CD4-positive, alpha-beta memory T cell (primary cell): Measurements from ENCODE around the gene CIT. TPM values are rescaled to one million over a fixed set of nuclear protein-coding genes. Genes with fewer than 3 reads are reported as not detected.

ENCODE experiments used
- CTCF ChIA-PET: fragments of 350-600 bp; sonication (Branson Sonifier 250); formaldehyde crosslinking; loops from one replicate; lab custom pipeline; 2021; ENCODE audit warnings: inconsistent platforms; ENCODE audit not compliant: partially characterized antibody; lab: Charles Lee
- POLR2A ChIA-PET: fragments of 350-600 bp; sonication (Branson Sonifier 250); formaldehyde crosslinking; loops from one replicate; lab custom pipeline; 2021; ENCODE audit not compliant: partially characterized antibody; lab: Charles Lee
- DNase-seq, 5 donors: peaks; one replicate each; pipeline versions ENCODE4 v3.0.0 to v3.0.0-alpha.2; 2020 to 2022; ENCODE audit warnings: mixed read lengths in 1 of 5
- H3K27ac ChIP-seq: one replicate; pipeline ENCODE4 v1.7.0; 2013; ENCODE audit warnings: low read depth, low read length
- H3K27me3 ChIP-seq: 2 replicates; pipeline ENCODE4 v1.7.0; 2013; ENCODE audit warnings: mild to moderate bottlenecking, low read length, moderate library complexity; ENCODE audit not compliant: insufficient read depth
- H3K36me3 ChIP-seq: 2 replicates; pipeline ENCODE4 v1.7.0; 2013; ENCODE audit warnings: mild to moderate bottlenecking, low read length, moderate library complexity; ENCODE audit not compliant: insufficient read depth
- H3K4me1 ChIP-seq: 2 replicates; pipeline ENCODE4 v1.7.0; 2013; ENCODE audit warnings: mild to moderate bottlenecking, low read length, moderate library complexity; ENCODE audit not compliant: insufficient read depth
- H3K4me3 ChIP-seq, 2 donors: one replicate each; pipeline ENCODE4 v1.7.0; 2013; ENCODE audit warnings: low read length in 2 of 2, mild to moderate bottlenecking in 1 of 2
- H3K9me3 ChIP-seq, 2 donors: one replicate each; pipeline ENCODE4 v1.7.0; 2013; ENCODE audit warnings: low read length in 2 of 2, control low read depth in 1 of 2; ENCODE audit not compliant: control insufficient read depth in 1 of 2
- H3K27ac Mint-ChIP-seq, 7 donors: one replicate each; pipeline ENCODE4 v1.8.0; 2020 to 2021; ENCODE audit warnings: mixed read lengths in 7 of 7, mild to moderate bottlenecking in 6 of 7, inconsistent platforms in 3 of 7, moderate library complexity in 3 of 7
- H3K27me3 Mint-ChIP-seq, 2 donors: one replicate each; pipeline ENCODE4 v1.8.0; 2020 to 2021; ENCODE audit warnings: mixed read lengths in 2 of 2
- H3K36me3 Mint-ChIP-seq, 2 donors: one replicate each; pipeline ENCODE4 v1.8.0; 2020 to 2021; ENCODE audit warnings: mixed read lengths in 2 of 2, inconsistent platforms in 1 of 2, mild to moderate bottlenecking in 1 of 2
- H3K4me1 Mint-ChIP-seq, 4 donors: one replicate each; pipeline ENCODE4 v1.8.0; 2020 to 2021; ENCODE audit warnings: mixed read lengths in 4 of 4, mild to moderate bottlenecking in 1 of 4
- H3K4me3 Mint-ChIP-seq, 8 donors: one replicate each; pipeline ENCODE4 v1.8.0; 2020 to 2021; ENCODE audit warnings: mixed read lengths in 8 of 8, mild to moderate bottlenecking in 7 of 8, moderate library complexity in 6 of 8, inconsistent platforms in 3 of 8
- H3K9me3 Mint-ChIP-seq, 8 donors: one replicate each; pipeline ENCODE4 v1.8.0; 2020 to 2021; ENCODE audit warnings: mixed read lengths in 8 of 8, mild to moderate bottlenecking in 5 of 8, inconsistent platforms in 3 of 8, moderate library complexity in 1 of 8
- intact Hi-C: fragments of 100-400 bp; cut with micrococcal nuclease; formaldehyde crosslinking; loops from one replicate; pipeline ENCODE4 v1.15.1; 2023
- polyA plus RNA-seq, 2 donors: library from polyadenylated mRNA; unstranded; fragments of 300-500 nt; fragmentation: Illumina TruSeq; gene quantifications; one replicate each; pipeline ENCODE4 v1.2.3, GENCODE V29; 2021
- total RNA-seq, 2 experiments: library from RNA; stranded (reverse); gene quantifications; one replicate each; pipeline ENCODE4 v1.2.3, GENCODE V29; 2021

CIT gene
- total and polyA plus RNA-seq, 4 experiments from 2014 or later = 1.0 to 3.5 (median 1.6) TPM; not detected in 1

- no peaks in the 10 kb centered on the region for H3K9me3 ChIP-seq
- no peaks in the 10 kb centered on the region for H3K4me1 ChIP-seq
- no peaks in the 10 kb centered on the region for H3K27me3 ChIP-seq
- ChIA-PET CTCF (no interaction called here), POLR2A (no interaction called here)
- H3K36me3 Mint-ChIP-seq = no peaks in the 10 kb centered on the region
- intact Hi-C loops = no loop called here
- no peaks in the 10 kb centered on the region for H3K9me3 Mint-ChIP-seq
- H3K27ac Mint-ChIP-seq = no peak overlapping the region
- H3K4me3 ChIP-seq = no peak overlapping the region
- no peak overlapping the region for H3K4me3 Mint-ChIP-seq
- no peak overlapping the region for H3K27ac ChIP-seq
- no peaks in the 10 kb centered on the region for H3K36me3 ChIP-seq
- DNase-seq = no peak
- peaks cover 0 to 1% (median under 1%) of the 10 kb centered on the region in 4 donors for H3K4me1 Mint-ChIP-seq
- no peaks in the 10 kb centered on the region for H3K27me3 Mint-ChIP-seq
These were observed 148.7 kb downstream of the CIT start for GRCh38 chr12:119728444-119728745.

- no peak overlapping the region for H3K4me3 Mint-ChIP-seq
- no peak overlapping the region for H3K4me3 ChIP-seq
- H3K27me3 Mint-ChIP-seq = no peaks in the 10 kb centered on the region
- ChIA-PET CTCF (no interaction called here), POLR2A (no interaction called here)
- no peaks in the 10 kb centered on the region for H3K36me3 Mint-ChIP-seq
- H3K27me3 ChIP-seq = no peaks in the 10 kb centered on the region
- intact Hi-C loops = no loop called here
- no peak overlapping the region for H3K27ac ChIP-seq
- DNase-seq = no peak
- no peaks in the 10 kb centered on the region for H3K9me3 ChIP-seq
- peak overlapping the region in 1 of 7 donors; percentile 60 for H3K27ac Mint-ChIP-seq
- no peaks in the 10 kb centered on the region for H3K9me3 Mint-ChIP-seq
- no peaks in the 10 kb centered on the region for H3K36me3 ChIP-seq
- H3K4me1 ChIP-seq = no peaks in the 10 kb centered on the region
- H3K4me1 Mint-ChIP-seq = peaks cover 0 to 1% (median under 1%) of the 10 kb centered on the region in 4 donors
These were observed 149.3 kb downstream of the CIT start for GRCh38 chr12:119727600-119728443.

GRCh38 chr12:119725523-119725922, 151.6 kb downstream of the CIT start:
- Mint-ChIP-seq H3K36me3 (no peaks in the 10 kb centered on the region), H3K27me3 (no peaks in the 10 kb centered on the region)
- H3K36me3 ChIP-seq = no peaks in the 10 kb centered on the region

GRCh38 chr12:119721306-119721705, 155.8 kb downstream of the CIT start:
- POLR2A ChIA-PET = no interaction called here
- Mint-ChIP-seq H3K27me3 (no peaks in the 10 kb centered on the region), H3K4me1 (no peaks in the 10 kb centered on the region), H3K36me3 (no peaks in the 10 kb centered on the region), H3K27ac (no peak overlapping the region), H3K4me3 (no peak overlapping the region), H3K9me3 (no peaks in the 10 kb centered on the region)
- H3K27ac ChIP-seq = no peak overlapping the region
- H3K9me3 ChIP-seq = no peaks in the 10 kb centered on the region
- no peak for DNase-seq
- no peaks in the 10 kb centered on the region for H3K4me1 ChIP-seq
- no peaks in the 10 kb centered on the region for H3K27me3 ChIP-seq
- intact Hi-C loops = no loop called here
- no peaks in the 10 kb centered on the region for H3K36me3 ChIP-seq
- no peak overlapping the region for H3K4me3 ChIP-seq
- CTCF ChIA-PET = no interaction called here

More at GRCh38 chr12:119725523-119725922, 151.6 kb downstream of the CIT start:
- H3K27me3 ChIP-seq = no peaks in the 10 kb centered on the region
- Mint-ChIP-seq H3K27ac (no peak overlapping the region), H3K4me1 (no peaks in the 10 kb centered on the region), H3K4me3 (no peak overlapping the region), H3K9me3 (no peaks in the 10 kb centered on the region)
- no peak overlapping the region for H3K4me3 ChIP-seq
- no peak for DNase-seq
- no peaks in the 10 kb centered on the region for H3K4me1 ChIP-seq
- no peaks in the 10 kb centered on the region for H3K9me3 ChIP-seq
- intact Hi-C loops = no loop called here
- ChIA-PET POLR2A (no interaction called here), CTCF (no interaction called here)
- no peak overlapping the region for H3K27ac ChIP-seq

- Mint-ChIP-seq H3K4me1 (no peaks in the 10 kb centered on the region), H3K9me3 (no peaks in the 10 kb centered on the region), H3K4me3 (no peak overlapping the region), H3K27me3 (no peaks in the 10 kb centered on the region), H3K36me3 (no peaks in the 10 kb centered on the region), H3K27ac (no peak overlapping the region)
- ChIA-PET POLR2A (no interaction called here), CTCF (no interaction called here)
- intact Hi-C loops = no loop called here
- H3K27me3 ChIP-seq = no peaks in the 10 kb centered on the region
- no peaks in the 10 kb centered on the region for H3K9me3 ChIP-seq
- no peaks in the 10 kb centered on the region for H3K36me3 ChIP-seq
- no peaks in the 10 kb centered on the region for H3K4me1 ChIP-seq
- H3K4me3 ChIP-seq = no peak overlapping the region
- no peak for DNase-seq
- H3K27ac ChIP-seq = no peak overlapping the region
These were observed 156.8 kb downstream of the CIT start for GRCh38 chr12:119720349-119720748.

GRCh38 chr12:119718141-119718540, 159.0 kb downstream of the CIT start:
- peaks cover 0 to 2% (median 0%) of the 10 kb centered on the region in 8 donors for H3K9me3 Mint-ChIP-seq
- H3K4me3 Mint-ChIP-seq = no peak overlapping the region
- H3K4me1 ChIP-seq = no peaks in the 10 kb centered on the region
- H3K36me3 ChIP-seq = no peaks in the 10 kb centered on the region
- no peak overlapping the region for H3K4me3 ChIP-seq
- intact Hi-C loops = no loop called here
- POLR2A ChIA-PET = no interaction called here
- CTCF ChIA-PET = no interaction called here
- H3K27ac Mint-ChIP-seq = no peak overlapping the region
- DNase-seq = no peak
- no peaks in the 10 kb centered on the region for H3K4me1 Mint-ChIP-seq
- no peaks in the 10 kb centered on the region for H3K27me3 Mint-ChIP-seq
- H3K9me3 ChIP-seq = no peaks in the 10 kb centered on the region
- peaks cover 0 to 3% of the 10 kb centered on the region in 2 donors for H3K36me3 Mint-ChIP-seq
- no peak overlapping the region for H3K27ac ChIP-seq
- no peaks in the 10 kb centered on the region for H3K27me3 ChIP-seq

GRCh38 chr12:119715268-119715620, 161.9 kb downstream of the CIT start:
- Histone ChIP-seq H3K4me1 (no peaks in the 10 kb centered on the region), H3K36me3 (no peaks in the 10 kb centered on the region), H3K27ac (no peak overlapping the region), H3K4me3 (no peak overlapping the region), H3K9me3 (no peaks in the 10 kb centered on the region), H3K27me3 (no peaks in the 10 kb centered on the region)
- no peak overlapping the region for H3K27ac Mint-ChIP-seq
- peaks cover 0 to 2% (median 0%) of the 10 kb centered on the region in 8 donors for H3K9me3 Mint-ChIP-seq
- DNase-seq = no peak
- intact Hi-C loops = no loop called here
- no peaks in the 10 kb centered on the region for H3K27me3 Mint-ChIP-seq
- POLR2A ChIA-PET = no interaction called here
- no peak overlapping the region for H3K4me3 Mint-ChIP-seq
- CTCF ChIA-PET = no interaction called here
- no peaks in the 10 kb centered on the region for H3K4me1 Mint-ChIP-seq
- H3K36me3 Mint-ChIP-seq = peaks cover 0 to 11% of the 10 kb centered on the region in 2 donors
